Activated T-cell treated with anti-CD3 and anti-CD28 coated beads for 1 hour (primary cell): ENCODE results near the gene FBXL5.

Experiments
- DNase-seq: peaks from one replicate; pipeline ENCODE4 v3.0.0-alpha.2; 2020; ENCODE audit warnings: low read depth

FBXL5 gene, protein sequence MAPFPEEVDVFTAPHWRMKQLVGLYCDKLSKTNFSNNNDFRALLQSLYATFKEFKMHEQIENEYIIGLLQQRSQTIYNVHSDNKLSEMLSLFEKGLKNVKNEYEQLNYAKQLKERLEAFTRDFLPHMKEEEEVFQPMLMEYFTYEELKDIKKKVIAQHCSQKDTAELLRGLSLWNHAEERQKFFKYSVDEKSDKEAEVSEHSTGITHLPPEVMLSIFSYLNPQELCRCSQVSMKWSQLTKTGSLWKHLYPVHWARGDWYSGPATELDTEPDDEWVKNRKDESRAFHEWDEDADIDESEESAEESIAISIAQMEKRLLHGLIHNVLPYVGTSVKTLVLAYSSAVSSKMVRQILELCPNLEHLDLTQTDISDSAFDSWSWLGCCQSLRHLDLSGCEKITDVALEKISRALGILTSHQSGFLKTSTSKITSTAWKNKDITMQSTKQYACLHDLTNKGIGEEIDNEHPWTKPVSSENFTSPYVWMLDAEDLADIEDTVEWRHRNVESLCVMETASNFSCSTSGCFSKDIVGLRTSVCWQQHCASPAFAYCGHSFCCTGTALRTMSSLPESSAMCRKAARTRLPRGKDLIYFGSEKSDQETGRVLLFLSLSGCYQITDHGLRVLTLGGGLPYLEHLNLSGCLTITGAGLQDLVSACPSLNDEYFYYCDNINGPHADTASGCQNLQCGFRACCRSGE

DNA sequence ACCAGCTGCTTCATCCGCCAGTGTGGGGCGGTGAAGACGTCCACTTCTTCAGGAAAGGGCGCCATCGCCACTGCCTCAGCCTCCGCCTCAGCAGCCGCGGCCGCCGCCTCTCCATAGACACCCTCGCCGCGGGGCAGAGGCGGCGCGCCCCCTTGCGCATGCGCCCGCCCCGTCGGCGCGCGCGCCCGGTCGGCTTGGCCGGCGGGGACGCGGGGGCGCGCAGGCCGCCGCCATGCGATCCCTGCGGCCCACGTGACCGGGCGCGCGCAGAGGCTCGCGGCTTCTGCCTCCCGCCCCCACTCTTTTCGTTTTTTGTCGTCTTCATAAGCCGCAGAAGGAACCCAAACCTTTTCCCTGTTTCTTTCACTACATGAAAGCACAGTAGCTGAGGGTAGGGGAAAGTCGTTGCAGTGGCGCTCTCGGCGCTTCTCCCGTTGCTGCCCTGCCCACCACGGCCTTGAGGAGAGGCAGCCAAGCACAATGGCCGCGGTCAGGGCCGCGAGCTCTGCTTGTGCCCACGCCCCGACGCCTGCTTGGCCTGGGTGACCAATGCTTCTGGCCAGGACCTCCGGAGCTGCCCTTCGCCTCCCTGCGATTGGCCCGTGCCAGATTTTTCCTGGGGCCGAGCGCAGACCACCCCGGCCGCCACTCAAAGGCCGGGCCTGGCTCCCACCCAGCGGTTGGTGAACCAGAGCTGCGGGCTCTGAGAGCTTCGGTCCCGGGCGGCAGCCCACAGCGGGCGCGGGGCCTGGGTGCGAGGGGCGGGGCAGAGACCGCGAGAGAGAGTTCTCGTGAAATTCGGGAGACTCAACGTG lies at the start of gene FBXL5:
Gene FBXL5, minus strand, starts transcription at position 135 of the 815 bp plus-strand sequence. Its CDS starts 70 bp downstream, at position 65.
- peak; percentile 76 for DNase-seq

DNA sequence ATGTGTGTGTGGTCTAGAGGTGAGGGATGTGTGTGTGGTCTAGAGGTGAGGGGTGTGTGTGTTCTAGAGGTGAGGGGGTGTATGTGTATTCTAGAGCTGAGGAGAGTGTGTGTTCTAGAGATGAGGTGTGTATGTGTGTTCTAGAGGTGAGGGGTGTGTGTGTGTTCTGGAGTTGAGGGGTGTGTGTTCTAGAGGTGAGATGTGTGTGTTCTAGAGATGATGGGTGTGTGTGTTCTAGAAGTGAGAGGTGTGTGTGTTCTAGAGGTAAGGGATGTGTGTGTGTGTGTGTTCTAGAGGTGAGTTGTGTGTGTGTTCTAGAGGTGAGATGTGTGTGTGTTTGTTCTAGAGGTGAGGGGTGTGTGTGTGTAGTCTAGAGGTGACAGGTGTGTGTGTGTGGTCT lies 49.0 kb upstream of the FBXL5 start:
- no peak for DNase-seq

DNA sequence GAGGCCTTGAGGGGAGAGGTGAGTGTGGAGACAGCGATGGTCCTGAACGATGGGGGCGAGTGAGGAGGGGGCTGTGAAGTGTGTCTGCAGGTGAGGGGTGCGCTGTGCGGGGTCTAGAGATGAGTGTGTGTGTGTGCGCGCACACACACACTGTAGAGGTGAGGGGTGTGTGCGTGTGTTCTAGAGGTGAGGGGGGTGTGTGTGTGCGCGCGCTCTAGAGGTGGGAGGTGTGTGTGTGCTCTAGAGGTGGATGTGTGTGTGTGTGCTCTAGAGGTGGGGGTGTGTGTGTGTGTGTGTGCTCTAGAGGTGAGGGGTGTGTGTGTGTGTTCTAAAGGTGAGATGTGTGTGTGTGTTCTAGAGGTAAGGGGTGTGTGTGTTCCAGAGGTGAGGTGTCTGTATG lies 48.3 kb upstream of the FBXL5 start:
- DNase-seq = no peak

DNA sequence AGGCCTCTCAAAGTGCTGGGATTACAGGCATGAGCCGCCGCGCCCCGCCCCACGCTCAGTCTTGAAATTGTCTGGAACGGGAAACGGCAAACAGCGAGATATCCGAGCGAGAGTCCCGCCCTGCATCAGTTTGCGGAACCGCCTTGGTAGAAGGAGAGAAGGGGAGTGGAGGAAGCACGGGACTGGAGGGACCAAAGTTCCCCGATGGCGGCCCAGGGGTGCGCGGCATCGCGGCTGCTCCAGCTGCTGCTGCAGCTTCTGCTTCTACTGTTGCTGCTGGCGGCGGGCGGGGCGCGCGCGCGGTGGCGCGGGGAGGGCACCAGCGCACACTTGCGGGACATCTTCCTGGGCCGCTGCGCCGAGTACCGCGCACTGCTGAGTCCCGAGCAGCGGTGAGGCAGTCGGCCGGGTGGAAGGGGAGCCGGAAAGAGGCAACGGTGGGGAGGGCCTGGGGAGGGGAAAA lies 47.8 kb upstream of the FBXL5 start, which contains the start of gene BST1:
Gene BST1, plus strand, starts transcription at position 125 of the 463 bp plus-strand sequence. Its CDS starts 80 bp downstream, at position 205.
- peak; percentile 43 for DNase-seq

GRCh38 chr4:15696866-15697265 lies 41.7 kb upstream of the FBXL5 start:
- DNase-seq = no peak

DNA sequence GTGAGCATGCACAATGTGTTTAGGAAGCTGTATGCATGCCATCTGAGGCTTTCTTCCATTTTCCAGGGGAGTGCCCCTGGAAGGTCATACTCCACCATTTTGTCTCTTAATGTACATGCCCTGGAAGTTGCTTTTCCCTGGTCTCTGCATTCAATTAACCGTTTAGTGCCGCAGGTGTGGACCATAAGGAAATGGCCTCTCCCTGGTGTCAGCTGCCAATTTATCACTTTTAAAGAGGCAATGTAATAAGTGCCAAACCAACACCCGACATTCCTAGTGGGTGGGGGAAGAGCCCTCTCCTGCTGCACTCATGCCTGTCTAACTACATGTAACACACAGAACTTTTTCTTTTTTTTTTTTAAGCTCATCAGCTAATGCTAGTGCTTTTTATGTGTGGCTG lies 40.6 kb upstream of the FBXL5 start:
- no peak for DNase-seq

GRCh38 chr4:15695240-15695699 lies 40.1 kb upstream of the FBXL5 start:
- DNase-seq = no peak

GRCh38 chr4:15694431-15694830 lies 39.3 kb upstream of the FBXL5 start:
- no peak for DNase-seq

DNA sequence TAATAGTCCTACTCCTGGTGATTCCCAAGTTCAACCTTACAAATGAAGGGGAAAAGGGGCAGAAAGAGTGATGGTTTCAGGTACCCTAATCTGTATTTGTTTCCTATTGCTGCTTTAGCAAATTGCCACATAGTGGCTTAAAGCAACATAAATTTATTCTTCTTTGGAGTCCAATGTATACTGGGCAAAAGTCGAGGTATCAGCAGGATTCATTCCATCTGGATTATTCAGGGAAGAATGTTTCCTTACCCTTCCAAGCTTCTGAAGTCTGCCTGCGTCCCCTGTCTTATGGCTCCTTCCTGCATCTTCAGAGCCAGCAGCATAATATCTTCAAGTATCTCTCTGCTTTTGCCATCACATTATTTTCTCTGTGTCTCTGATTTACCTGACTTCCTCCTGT lies 37.4 kb upstream of the FBXL5 start:
- DNase-seq = no peak

DNA sequence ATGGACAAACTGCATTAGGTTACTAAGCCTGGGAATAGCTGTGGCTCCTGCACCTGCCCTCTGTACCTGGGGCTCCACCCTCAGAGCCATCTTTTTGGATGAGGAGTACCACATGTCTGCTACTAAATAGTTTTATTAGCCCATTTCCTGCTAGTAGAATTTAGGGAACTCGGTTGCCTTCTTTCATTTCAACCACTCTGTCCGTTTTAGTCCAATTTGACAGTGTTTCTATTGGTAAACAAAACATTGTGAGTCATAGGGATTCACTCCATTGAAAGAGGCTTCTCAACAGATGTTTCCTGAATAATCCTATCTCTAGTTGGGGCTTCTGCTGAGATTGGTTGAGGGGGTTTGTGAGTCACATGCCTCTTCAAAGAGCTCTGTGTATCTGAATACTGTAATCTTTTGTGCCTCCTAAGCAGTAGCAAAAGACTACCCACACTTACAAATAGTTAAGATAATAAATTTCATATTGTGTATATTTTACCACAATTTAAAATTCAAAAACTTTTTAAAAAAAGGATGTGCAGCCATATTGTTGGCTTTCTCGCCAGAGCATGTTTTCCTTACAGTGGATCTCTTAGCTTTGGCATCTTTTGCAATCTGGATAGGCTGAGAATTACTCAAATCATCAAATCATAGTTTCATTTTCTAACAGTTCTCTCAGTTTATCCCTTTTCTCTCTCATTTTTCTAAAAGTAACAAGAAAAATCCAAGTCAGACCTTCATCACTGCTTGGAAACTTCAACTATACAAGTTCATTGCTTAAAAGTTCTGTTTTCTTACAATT lies 36.4 kb upstream of the FBXL5 start:
- DNase-seq = no peak

GRCh38 chr4:15690020-15690809 lies 35.1 kb upstream of the FBXL5 start:
- DNase-seq = no peak

DNA sequence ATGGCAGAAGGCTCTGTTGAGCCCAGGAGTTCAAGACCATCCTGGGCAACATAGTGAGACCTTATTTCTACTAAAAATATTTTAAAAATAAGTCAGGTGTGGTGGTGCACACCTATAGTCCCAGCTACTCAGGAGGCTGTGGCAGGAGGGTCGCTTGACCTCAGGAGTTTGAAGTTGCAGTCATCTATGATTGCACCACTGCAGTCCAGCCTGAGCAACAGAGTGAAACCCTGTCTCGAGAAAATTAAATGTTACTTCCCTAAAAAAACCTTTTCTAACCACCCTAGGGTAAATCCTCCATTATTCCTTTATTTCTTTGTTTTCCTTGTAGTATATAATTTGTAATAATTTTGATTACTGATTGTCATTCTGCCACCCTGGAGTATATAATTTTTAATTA lies 34.4 kb upstream of the FBXL5 start:
- no peak for DNase-seq

DNA sequence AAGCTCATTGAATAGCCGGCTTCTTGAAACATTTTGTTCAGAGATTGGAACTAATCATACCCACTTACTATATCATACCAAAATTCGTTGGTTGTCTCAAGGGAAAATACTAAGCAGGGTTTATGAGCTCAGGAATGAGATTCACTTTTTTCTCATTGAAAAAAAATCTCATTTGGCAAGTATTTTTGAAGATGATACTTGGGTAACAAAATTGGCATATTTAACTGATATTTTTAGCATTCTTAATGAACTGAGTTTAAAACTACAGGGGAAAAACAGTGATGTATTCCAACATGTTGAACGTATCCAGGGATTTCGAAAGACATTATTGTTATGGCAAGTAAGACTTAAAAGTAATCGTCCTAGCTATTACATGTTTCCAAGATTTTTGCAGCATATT lies 32.9 kb upstream of the FBXL5 start:
- DNase-seq = no peak

DNA sequence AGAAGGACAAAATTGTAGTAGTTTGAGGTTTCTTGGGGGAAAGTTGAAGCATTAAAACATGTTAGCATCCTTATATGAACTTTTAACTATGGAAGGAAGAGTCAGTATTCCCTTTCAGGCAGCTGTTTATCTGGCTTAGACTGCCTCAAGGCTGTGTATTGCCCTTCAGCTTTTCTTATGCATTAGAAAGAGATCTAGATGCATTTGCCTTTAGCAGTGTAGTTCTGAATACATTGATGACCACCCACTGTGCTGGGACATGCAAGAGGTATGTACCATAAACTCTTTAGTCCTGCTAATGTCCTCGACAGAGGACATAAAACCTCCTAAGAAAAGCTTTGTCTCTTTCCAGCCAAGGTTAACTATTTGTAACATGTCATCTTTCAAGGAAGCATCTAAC lies 29.3 kb upstream of the FBXL5 start:
- no peak for DNase-seq

DNA sequence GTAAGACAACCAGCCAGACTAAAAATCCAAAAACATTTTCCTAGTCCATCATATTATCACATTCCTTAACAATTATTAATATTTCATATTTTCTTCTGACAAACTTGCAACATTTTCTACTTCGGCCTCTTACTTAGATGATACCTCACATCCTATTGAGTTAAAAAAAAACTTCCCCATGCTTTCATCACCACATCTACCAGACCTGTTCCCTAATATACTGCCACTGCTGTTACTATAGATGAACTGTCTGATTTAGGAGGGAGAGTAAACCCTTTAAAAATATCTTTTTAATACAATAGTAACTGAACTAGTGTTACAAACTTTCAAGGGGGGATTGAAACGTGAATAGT lies 28.0 kb upstream of the FBXL5 start:
- no peak for DNase-seq

- DNase-seq = no peak
These were observed 27.3 kb upstream of the FBXL5 start for GRCh38 chr4:15682242-15683142.

GRCh38 chr4:15681372-15682241 lies 26.4 kb upstream of the FBXL5 start, which contains the start of gene FAM200B:
Gene FAM200B (plus strand): TSS chr4:15681827. CDS start chr4:15686978, 5,151 bp downstream.
- peak; percentile 99 for DNase-seq

DNA sequence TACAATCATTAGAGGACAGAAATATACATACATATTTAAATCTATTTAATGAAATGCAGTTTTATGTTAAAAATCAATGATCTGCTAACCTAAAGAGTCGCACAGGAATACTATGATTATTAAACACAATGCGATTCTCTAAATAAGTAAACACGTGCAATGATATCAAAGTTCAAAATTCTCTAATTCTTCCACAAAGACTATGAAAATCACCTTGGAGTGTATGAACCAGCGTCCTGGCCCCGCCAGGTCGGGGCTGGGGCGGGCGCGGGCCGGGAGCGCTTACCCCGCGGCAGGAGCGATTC lies 25.9 kb upstream of the FBXL5 start:
- no peak for DNase-seq

GRCh38 chr4:15677507-15677988 lies 22.4 kb upstream of the FBXL5 start:
- DNase-seq = no peak
